ENCODE results near the gene ACSL1.
"Not testable (repeated sequence)": the region's sequence is repeated elsewhere in the genome, so short reads cannot be mapped to it uniquely, and the experiment has no call there.

Gene ACSL1

DNA sequence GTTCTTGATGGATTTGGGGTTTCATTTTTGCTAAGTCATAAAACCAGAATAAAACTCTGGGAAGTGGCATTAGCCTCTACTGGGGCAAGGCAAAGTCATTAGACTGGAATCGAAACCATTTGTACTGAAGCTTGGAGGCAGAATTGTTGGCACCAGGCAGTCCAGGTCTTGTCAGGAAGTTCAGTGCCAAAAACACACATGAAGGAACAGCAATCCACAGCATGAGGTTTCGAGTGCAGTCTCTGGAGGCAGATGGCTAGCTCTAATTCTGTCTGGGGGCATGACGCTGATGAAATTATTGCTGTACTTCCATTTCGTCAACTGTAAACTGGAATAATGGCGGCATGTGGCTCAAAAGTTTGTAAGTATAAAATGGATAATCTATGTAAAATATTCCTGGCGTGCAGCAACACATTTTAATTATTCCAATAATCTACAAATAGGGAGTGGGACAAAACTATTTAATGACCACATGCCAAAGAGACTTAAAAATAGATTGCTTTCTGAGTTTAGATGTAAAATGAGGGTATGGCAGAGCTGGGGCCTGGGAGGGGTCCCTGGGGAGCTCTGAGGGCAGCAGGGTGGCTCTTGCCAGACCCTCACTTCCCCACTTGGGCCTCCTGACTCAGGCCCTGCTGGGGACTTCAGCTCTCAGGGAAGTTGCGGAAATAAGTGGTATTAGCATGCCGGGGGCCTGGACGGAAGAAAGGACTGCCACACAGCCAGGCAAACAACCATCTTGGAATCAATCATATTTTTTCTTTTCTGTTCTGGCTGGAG lies 73.1 kb downstream of the ACSL1 start:
- no peak for DNase-seq

DNA sequence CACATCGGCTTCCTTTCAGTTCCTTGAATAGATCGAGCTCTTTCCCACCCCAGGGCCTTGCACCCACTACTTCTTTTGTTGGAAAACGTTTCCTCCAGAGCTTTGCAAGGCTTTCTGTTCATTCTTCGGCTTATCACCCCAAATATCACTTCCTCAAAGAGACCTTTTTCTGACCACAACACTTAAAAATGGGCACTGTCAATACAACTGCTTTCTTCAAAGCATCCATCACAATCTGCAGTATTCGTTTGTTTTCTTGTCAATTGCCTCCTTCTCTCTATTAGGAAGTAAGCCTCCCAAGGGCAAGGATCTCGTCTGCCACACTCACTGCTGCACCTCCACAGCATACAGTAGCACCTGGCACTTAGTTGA lies 74.2 kb downstream of the ACSL1 start:
- DNase-seq, result no peak

DNA sequence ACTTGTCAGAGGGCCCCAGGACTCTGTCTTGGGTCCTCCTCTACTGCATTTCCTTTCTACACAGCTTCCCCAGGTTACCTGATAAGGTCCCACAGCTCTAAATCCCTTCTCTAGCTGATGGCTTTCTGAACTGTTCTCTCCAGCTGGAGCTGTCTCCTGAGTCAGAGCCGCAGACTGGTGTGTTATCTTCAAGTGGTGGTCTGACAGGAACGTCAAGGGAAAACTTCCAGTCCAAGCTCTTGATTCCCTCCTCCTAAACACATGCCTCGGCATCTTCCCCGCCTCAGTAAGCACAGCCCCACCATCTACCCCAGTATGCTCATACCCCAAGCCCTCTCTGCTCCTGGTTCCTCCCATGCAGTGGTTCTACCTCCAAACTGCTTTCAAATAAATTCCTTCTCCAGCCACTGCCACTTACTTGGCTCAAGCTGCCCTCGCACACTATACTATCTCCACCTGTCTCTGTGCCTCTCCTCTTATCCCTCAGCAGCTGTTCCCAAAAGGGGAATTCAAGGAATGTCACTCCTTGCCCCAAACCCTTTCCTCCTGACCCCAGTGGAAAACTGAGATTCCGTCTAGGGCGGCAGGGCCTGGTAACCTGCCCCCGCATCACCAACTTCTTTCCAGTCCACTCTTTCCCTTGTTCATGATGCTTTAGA lies 74.7 kb downstream of the ACSL1 start:
- no peak for DNase-seq

DNA sequence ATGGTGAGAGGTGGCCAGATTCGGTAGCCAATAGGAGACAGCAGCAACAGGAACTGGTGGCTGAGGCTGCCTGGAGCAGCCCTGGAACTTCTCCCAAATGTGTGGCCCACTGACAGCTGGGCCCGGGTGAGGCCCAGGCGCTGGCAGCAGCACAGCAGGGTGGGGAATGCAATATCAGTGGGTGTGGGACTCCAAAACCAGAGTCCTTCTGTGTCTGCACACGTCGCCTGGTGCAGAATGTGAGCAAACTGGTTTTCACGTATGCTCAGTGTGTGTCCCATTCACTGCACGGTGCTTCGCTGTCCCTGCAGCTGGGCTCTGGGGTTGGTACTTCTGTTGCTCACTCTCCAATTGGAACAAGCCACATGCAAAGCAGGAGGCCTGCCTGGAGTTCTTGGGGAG lies 77.5 kb downstream of the ACSL1 start:
- peak; percentile 76 for DNase-seq

DNA sequence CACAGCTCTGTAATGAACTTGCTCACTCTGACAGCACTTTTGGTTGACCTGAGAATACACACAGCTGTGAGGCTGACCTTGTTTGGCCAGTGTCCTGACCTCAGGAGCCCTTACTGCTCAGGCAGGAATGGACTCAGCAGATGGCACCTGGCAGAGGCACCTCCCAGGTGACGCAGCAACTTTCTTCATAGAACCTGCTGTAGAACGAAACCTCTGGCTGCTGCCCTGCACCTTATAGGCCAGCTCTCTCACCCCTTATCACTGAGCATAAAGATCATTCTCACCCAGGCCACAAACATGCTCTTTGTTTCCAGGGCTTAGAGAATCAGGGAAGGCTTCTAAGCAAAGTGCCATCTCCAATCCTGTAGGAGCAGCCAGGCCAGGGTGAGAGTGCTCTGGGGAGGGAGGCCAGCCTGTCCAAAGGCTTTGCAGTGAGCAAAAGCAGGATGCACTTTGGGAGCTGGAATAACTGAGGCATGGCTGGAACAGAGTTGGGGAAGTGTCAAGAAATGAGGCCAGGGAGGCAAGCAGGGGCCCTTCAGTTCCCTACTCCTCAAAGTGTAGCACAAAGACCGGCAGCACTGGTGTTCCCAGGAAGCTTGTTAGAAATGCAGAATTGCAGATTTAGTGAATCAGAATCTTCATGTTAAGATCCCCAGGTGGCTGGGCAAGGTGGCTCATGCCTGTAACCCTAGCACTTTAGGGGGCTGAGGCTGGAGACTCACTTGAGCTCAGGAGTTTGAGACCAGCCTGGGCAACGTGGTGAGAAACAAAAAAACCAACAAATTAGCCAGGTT lies 78.5 kb downstream of the ACSL1 start:
- DNase-seq, result no peak

DNA sequence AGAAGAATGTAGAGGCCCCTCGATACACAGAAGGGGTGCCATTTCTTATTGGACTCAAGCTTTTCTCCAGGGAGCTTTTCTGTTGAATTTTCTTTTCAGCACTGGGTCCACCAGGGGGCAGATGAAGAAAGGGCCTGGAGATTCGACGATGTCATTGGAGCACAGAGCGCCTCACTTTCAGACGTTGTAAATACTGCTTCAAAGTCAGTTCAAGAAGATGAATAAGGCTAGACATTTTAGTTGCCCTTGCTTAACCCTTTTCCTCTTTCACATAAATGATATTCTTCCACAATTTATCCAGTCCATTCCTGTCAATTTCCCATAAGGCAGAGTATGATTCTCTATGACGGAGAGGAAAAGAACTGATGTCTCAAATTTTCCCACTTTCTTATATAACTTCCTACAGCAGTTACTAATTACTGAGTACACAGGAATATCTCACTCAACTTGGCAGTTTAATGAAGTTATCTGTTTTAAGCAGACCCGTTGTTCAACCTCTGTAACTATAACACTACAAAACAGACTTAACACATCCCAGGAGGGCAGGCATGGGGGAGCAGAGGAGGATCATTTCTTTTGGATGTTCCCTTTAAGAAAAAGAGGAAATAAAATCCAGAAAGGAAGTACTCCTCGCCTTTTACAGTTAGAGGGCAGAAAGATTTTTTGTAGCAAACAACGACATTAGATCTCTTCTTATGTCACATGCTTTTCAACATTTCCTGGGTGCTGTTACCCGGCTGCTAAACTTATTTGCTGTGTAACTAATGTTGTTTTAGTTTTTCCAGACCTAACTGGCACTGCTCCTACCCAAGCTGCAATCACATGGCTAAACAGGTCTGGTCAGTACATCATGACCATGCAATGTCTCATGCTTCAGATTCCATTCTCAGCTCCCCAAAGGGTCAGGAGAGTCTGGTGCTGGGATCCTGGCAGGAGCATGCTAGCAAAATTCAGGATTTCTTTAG lies 79.7 kb downstream of the ACSL1 start:
- DNase-seq, result peak; percentile 69

DNA sequence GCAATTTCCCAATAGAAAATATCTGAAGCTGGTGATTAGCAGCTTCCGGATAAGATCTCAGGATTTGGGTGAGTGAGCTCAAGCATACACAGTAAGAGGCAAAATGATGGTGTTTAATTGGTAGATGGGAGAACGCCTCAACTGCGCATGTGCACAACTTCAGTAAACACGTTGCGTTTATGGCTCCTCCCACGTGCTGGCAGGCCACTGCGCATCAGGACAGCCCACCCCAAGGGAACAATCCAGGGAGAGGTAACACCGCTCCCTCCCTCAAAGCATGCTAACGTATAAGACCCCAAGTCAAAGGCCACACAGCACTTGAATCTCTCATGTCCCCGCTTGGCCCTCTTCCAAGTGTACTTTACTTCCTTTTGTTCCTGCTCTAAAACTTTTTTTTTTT lies 81.5 kb downstream of the ACSL1 start:
- no peak for DNase-seq

DNA sequence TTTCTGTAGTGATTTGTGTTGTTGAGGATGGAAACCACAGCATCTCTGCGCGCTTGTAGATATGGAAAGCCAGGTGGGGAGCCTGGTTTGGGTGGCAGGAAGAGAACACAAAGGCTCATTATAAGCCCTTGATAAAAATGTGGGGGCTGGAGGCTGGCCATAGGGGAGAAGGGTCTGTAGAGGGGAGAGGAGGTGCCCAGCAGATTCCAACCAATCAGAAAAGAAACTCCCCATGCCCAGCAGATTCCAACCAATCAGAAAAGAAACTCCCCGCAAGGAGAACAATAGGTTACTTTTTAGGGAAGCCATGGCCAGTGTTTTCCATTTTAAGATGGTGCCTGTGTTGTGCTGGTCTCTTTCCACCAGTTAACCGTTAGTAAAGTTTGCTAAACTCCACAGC lies 82.1 kb downstream of the ACSL1 start:
- DNase-seq, result no peak

DNA sequence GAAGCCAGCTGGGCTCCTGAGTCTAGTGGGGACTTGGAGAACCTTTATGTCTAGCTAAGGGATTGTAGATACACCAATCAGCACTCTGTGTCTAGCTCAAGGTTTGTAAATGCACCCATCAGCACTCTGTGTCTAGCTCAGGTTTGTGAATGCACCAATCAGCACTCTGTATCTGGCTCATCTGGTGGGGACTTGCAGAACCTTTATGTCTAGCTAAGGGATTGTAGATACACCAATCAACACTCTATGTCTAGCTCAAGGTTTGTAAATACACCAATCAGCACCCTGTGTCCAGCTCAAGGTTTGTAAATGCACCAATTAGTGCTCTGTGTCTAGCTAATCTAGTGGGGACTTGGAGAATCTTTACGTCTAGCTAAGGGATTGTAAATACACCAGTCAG lies 84.1 kb downstream of the ACSL1 start:
- not testable (repeated sequence) for DNase-seq

DNA sequence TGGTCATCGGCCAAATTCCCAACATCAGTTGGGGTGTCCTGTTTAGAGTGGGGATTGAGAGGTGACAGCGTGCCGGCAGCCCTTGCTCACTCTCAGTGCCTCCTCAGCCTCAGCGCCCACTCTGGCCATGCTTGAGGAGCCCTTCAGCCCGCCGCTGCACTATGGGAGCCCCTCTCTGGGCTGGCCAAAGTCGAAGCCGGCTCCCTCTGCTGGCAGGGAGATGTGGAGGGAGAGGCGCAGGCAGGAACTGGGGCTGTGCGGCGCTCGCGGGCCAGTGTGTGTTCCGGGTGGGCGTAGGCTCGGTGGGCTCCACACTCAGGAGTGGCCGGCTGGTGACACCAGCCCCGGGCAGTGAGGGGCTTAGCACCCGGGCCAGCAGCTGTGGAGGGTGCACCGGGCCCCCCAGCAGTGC lies 84.8 kb downstream of the ACSL1 start:
- DNase-seq, result no peak

DNA sequence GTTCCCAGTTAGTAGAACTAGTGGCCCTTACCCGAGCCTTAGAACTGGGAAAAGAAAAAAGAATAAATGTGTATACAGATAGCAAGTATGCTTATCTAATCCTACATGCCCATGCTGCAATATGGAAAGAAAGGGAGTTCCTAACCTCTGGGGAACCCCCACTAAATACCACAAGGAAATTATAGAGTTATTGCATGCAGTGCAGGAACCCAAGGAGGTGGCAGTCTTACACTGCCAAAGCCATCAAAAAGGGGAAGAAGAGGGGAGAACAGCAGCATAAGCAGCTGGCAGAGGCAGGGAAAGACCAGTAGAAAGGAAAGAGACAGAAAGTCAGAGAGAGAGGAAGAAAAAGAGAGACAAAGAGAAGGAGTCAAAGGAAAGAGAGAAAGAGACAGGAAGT lies 86.2 kb downstream of the ACSL1 start:
- DNase-seq, result not testable (repeated sequence)

DNA sequence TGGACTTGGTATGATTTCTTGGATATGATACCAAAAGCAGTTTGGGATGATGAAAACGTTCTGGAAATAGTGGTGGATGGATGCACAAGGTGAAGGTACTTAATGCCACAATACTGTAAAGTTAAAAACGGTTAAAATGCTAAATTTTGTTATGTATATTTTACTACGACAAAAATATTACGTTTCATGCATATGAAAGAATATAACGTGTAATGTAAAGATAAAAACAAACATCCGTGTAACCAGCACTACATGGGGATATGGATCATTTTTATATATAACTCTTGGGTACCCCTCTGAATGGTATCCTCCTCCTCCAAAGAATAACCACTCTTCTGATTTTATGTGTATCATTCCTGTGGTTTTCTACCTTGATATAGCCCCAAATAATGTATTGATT lies 91.0 kb downstream of the ACSL1 start:
- no peak for DNase-seq

DNA sequence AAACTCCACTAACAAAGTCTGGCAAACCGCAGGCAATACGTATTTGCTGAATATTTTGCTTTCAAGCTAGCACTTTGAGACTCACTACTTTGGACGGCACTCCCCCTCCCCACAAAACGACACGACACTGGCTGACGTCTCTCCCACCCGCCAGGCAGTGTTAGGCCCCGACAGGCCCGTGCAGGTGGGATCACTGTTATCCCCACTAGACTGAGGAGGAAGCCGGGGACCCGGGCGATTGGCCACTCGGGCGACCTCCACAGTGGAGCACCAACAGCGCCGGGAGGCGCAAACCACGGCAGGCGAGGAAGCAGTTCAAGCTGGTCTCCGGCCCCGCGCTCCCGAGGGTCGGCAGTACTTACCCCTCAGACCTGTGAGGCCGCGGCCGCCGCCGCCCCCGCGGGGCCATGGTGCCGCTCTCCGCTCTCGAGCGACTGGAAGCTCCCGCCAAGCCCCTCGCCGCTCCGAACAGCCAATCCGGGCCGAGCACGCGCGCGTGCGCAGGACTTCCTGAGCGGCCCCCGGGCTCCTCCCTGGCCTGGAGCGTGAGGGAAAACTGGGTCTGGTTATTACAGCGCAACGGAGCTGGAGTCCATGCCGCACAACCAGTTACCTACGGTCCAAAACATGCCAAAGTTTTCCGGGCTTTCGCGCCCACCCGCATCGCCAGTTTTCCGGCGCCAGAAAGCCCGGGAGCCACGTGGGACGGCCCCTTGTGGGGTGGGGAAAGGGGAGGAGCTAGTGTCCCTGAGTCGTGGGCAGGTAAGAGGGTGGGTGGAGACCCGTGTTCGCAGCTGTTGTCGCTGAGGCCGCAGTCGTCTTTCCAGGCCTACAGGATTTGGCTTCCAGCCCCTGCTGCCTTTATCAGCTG lies 91.9 kb downstream of the ACSL1 start, which contains the start of gene CENPU:
Gene CENPU (minus strand): TSS at position 443 of the 871 bp plus-strand sequence. CDS start 34 bp downstream, at position 409.
- peak; percentile 99 for DNase-seq

DNA sequence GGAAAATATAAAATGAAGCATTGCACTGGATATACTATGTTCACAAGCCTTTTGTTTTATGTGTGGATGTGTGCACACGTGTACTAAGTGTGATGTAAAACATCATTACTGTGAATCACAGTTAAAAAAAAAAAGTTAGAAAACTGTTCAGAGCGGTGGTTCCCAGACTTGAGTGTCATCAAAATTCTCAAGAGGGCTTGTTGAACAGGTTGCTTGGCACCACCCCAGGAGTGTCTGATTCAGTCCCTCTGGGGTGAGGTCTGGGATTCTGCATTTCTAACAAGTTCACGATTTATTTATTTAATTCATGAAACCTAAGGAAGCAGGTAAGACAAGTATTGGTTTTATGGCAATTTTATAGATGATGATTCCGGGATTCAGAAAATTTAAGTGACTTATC lies 93.6 kb downstream of the ACSL1 start:
- DNase-seq, result no peak

DNA sequence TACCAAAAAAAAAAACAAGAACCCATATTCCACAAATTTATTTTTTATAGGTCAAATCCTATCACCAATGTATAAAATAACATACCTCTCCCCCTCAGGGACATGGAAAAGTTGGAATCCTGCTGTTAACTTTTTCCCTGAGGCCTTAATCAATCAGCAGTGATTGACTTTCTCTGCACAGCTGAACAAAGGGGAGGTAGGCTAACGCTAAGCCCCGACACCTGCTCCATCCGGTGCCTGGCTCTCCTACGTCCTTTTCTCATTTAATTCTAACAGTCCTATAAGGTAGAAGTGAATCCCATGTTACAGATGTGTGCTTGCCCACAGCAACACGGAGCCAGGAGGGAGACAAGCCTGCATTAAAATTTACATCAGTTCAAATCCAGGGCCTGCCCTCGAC lies 94.7 kb downstream of the ACSL1 start:
- no peak for DNase-seq

DNA sequence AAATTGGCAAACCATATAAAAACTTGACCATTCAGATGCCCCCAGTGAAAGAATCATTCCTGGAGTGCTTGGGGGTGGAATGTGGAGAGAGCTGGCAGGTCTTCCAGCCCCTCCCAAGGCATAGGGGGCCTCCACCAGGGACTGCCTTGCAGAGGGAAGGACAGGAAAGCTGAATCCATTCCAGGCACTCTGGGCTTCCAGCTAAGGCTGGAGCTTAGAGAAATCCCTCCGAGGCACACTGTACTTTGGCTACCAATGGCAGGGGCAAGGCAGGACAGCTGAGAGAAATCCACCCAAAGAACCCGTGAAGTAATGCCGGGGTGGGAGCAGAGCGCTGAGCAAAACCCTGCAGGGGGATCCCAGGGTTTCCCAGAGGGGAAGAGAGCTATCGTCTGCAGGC lies 95.8 kb downstream of the ACSL1 start:
- no peak for DNase-seq

DNA sequence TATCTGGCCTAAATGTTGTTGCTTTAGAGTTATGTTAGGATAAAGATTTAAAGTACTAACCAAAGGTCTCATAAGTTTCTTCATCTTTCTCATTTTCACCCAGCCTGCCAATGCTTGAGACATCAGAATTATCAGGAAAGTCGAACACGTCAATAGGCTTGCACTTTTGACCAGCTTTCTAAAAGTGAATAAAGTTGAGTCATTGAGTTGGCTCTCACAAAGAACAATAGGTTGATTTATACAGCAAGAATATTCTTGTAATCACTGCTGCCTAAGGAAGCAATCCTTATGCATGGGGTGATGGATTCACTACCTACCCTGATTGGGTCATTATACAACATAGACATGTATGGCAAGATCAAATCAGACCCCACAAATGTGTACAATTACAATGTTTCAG lies 96.9 kb downstream of the ACSL1 start:
- no peak for DNase-seq

DNA sequence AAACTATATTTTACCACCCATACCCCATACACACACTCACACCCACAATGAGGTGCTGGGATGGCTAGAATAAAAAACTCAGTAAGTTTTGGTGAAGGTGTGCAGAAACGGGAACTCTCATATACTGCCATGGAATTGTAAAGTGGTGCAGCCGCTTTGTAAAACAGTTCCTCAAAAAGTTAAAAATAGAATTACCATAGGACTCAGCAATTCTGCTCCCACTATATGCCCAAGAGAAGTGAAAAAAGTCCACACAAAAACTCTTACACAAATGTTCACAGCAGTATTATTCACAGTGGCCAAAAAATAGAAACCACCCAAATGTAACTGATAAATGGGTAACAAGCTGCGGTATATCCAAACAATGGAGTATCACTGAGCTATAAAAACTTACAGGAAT lies 98.3 kb downstream of the ACSL1 start:
- DNase-seq, result no peak

DNA sequence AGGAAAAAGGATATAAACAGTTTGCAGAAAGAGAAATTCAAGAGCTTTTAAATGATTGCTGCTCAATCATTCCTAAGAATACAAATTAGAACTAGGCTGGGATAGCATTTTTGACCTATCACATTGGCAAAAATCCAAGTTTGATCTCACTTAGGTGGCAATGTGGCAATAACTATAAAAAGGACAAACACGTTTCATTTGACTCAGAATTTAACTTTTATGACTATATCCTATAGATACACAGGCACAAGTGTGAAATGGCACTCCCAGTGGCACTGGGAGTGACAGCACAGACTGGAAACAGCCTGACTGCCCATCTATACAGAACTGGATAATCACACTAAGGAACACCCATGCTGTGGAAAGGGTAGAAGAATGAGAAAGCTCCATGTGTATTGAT lies 103.0 kb downstream of the ACSL1 start:
- no peak for DNase-seq

DNA sequence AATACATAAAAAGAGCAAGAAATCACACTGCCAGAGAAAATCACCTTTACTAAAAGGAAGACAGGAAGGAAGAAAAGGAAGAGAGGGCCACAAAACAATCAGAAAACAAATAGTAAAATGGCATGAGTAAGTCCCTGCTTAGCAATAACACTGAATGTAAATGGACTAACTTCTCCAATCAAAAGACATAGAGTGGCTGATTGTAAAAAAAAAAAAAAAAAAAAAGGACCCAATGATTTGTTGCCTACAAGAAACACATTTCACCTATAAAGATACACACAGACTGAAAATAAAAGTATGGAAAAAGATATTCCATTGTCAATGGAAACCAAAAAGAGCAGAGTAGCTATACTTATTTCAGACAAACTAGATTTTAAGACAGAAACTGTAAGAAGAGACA lies 104.5 kb downstream of the ACSL1 start:
- no peak for DNase-seq

DNA sequence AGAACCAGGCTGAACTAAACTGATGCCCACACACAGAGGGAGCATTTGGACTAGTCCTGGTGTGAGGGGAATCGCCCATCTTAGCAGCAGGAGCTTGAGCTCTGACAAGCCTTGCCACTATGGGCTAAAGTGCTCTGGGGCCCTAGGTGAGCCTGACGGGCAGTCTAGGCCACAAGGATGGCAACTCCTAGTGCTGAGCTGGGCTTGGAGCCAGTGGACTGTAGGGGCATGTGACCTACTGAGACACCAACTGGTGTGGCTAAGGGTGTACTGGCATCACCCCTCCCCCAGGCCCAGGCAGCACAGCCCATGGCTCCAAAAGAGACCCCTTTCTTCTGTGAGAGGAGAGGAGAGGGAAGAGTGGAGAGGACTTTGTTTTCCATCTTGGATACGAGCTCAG lies 106.4 kb downstream of the ACSL1 start:
- DNase-seq, result no peak

DNA sequence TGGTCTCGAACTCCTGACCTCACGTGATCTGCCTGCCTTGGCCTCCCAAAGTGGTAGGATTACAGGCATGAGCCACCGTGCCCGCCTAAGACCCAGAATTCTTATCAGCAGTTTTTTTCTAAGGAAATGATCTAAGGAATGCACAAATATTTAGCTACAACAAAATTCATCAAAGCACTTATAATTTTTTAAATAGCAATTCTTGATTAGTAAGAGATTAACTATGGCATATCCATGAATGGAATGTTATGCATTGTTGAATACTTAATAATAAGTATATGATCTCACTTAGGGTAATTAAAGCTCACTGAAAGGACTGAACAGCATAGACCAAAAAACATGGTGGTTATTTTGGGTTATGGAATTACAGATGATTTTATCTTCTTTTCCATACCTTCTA lies 110.2 kb downstream of the ACSL1 start:
- no peak for DNase-seq
